HCEC 1CT (cell line): ENCODE results near the gene RRP12.
A peak's percentile ranks its signal among the peaks of the same experiment; 100 is the strongest.

Source experiments
- DNase-seq: peaks from one replicate; pipeline ENCODE4 v3.0.0-alpha.2; 2017

RRP12 gene

GRCh38 chr10:97332591-97333350 lies 68.4 kb downstream of the RRP12 start:
- peak; percentile 87 for DNase-seq

DNA sequence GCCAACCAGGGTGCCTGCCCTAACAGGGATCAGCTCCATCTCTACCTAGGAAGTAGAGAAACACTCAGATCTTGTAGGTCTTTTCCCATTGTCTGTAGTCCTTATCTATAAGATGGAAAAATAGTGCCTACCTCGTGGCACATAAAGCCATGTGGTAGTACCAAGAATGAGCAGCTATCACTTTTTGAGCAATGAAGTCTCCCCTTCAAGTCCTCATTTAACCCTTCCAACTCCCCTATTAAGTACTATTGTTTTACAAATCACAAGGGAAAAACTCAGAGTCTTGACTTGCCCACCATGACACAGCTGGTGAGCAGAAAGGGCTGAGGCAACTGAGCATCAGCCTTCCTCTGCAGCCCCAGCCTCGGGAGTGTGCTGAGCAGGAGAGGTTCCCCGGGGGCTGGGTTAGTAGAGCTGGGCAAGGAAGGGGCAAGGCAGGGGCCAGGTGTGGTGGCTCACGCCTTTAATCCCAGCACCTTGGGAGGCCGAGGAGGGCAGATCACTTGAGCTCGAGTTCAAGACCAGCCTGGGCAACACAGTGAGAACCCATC lies 69.9 kb downstream of the RRP12 start:
- no peak for DNase-seq

- DNase-seq = no peak
Measured at GRCh38 chr10:97329766-97330165, 71.4 kb downstream of the RRP12 start.

GRCh38 chr10:97328646-97329453 lies 72.3 kb downstream of the RRP12 start:
- no peak for DNase-seq

DNA sequence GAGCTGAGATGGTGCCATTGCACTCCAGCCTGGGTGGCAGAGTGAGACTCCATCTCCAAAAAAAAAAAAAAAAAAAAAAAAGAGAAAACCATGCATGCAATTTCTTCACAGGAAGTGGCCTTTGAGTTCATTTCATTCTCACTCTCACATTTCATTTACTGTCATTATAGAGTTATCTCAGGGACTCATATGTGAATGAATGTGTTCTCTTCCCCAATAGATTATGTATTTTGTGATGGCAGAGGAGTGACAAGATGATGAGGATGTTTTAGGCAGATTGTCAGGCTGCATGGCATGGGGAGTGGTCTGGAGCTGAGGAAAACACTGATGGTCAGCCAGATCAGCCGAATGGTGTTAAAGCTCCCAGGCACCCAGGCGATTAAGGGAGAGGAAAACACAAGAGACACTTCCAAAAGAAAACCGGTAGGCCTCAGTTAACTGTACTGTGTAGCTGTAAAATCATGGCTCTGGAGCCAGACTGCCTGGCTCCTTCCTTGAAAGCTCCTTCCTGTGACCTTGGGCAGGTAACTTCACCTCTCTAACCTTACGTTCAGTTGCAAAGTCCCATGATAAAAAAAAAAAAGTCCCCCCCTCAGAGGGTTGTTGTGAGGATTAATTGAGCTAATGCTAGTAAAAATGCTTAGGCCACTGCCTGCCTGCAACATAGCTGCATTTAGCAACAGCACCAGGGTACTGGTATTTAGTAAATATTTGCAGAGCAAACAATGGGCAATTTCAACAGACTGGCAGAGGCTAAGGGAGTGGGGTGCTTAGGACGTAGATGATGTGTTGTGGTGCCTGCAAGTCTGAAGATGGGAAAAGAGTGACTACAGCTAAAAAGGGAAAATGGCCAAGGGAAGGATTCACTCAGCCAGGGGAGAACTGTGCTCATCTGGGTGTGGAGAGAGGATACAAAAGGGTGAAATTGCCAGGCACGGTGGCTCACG lies 73.5 kb downstream of the RRP12 start:
- DNase-seq = no peak

DNA sequence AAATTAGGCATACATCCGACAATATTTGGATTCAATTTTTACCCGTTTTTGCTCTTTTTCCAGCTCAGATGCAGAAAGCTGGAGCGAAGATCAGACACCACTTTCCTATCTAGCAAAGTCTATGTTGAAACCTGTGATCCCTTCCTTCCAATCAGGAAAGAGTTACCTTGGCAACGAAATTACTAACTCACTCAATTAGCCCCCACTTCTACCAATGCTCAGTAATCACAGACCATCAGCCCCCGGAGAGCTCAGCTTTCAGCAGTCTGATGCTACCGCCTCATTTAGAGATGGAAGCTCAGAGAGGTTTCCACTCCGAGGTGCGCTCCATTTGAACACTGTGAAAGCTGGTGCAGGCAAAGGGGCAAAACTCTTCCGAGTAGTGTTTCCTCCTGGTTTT lies 75.4 kb downstream of the RRP12 start:
- no peak for DNase-seq

DNA sequence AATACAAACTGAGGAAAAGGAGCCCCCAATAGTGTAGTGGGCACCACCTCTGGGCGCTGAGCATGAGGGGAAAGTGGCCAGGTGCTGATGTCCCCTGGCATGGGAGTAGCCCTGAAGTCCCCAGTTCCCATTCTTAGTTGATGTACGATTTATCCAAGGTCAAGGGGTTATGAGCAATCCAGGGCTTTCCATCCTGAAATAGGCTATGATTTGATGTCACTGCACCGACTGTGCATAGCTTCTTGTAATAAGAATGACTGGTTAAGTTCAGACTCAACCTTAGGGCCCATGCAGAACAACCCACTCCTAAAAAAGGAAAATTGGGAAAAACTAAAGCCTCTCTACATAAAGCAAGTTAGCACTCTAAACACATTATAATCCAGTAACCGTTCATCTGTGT lies 77.6 kb downstream of the RRP12 start:
- DNase-seq = no peak

DNA sequence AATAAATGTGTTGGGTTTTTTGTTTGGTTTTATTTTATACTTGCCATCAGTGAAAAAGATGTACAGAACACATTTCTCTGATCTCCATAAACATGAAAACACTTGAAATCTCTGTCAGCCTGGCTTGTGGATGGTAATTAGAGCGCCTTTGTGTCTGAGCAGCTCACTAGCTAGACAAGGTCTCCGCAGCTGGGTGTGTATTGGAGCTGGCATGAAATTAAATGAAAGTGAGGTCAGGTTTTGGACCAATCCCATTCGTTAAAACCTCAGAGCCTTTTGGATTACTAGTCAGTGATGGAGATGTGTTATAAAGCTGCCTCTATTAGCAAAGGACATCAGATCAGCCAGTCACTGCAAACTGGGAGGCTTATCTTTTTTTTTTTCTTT lies 79.3 kb downstream of the RRP12 start:
- DNase-seq = no peak

DNA sequence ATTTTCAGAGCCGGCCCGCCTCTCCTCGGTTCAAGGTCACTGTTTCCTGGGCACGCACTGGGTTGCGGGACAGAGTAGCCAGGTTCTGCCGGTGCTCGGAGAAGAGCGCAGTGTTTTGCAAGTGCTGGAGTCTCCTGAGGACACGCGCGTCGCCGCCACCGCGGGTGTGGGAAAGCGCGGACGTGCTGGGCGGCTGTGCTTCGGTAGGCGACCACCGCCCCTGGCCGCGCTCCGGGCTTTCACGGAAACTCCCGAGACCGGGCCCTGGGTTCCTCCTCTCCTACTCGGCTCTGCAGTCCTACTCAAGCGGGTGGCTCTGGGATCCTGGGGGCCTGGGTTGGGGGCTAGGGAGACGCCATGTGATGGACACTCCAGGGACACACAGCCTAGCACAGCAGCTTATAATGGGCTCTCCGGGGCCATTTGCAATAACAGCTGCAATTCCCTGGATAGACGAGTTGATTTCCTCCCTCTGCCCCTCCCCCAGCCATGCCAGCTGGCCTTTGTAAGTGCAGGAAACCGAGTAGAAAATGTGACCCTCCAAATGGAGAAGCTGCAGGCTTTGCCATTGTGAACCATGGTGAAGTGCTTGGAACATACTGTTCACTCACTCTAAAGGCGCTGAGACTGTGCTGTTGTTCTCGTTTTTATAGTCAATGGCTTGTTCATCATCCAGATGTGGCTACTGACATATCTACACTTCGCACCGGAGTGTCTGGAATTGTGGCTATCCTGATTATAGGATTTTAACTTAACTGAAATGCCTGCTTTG lies 79.9 kb downstream of the RRP12 start:
- DNase-seq = no peak

DNA sequence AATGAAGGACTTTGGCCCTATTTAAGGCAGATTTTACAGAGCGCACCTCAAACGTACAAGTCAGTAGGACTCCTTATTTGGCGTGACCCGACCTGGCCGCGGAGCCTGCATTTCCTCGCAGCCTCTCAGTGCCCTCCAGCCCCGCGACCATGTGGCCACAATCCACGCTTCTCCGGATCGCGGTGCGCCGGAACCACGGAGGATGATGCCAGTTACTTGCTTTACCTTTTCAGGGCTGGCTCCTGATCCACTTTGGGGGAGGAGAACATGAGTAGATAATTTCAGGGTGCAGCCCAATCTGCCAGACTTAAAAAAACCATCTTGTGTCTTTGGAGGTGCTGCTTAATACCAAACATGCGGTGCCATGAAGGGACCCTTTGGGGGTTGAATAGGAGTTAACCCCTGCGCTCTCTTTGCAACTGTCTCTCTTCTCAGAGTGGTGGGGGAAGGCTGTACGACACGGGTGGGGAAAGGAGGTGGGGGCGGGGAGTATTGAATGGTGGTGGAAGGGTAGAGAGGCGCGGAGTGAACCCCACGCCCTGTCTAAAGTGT lies 80.6 kb downstream of the RRP12 start:
- DNase-seq = no peak

- no peak for DNase-seq
Measured at GRCh38 chr10:97319671-97320479, 81.3 kb downstream of the RRP12 start.

- peak; percentile 85 for DNase-seq
Measured at GRCh38 chr10:97318772-97319651, 82.1 kb downstream of the RRP12 start, which contains the start of gene FRAT1. Gene FRAT1 (plus strand): TSS chr10:97319271. CDS start chr10:97319454, 183 bp downstream.

DNA sequence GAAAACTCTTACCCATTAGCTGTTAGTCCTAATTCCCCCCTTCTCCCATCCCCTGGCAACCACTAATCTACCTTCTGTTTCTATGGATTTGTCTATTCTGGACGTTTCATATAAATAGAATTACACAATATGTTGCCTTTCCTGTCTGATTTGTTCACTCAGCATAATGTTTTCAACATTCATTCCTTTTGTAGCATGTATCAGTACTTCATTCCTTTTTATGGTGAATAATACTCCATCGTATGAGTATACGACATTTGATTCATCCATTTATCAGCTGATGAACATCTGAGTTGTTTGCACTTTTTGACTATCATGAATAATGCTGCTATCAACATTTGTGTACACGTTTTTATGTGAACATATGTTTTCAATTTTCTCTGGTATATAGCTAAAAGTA lies 86.5 kb downstream of the RRP12 start:
- peak; percentile 67 for DNase-seq

GRCh38 chr10:97312897-97313296 lies 88.2 kb downstream of the RRP12 start:
- DNase-seq = no peak

DNA sequence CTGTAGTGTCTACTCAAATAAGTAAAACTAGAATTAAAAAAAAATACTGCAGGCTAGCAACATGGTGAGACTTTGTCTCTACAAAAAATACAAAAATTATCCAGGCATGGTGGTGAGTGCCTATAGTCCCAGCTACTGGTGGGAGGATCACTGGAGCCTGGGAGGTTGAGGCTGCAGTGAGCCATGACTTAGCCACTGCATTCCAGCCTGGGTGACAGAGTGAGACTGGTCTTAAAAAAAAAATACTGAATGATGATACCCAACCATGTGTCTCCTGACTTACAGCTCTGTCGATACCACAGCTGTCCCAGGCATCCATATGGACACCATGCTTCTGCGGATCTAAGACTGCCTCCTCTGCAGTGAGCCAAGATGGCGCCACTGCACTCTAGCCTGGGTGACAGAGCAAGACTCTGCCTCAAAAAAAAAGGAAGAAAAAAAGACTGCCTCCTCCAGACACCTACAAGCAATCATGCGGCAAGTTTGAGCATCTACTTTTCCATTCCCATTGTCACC lies 90.0 kb downstream of the RRP12 start:
- DNase-seq = no peak

- DNase-seq = no peak
Measured at GRCh38 chr10:97307866-97308780, 93.0 kb downstream of the RRP12 start.

DNA sequence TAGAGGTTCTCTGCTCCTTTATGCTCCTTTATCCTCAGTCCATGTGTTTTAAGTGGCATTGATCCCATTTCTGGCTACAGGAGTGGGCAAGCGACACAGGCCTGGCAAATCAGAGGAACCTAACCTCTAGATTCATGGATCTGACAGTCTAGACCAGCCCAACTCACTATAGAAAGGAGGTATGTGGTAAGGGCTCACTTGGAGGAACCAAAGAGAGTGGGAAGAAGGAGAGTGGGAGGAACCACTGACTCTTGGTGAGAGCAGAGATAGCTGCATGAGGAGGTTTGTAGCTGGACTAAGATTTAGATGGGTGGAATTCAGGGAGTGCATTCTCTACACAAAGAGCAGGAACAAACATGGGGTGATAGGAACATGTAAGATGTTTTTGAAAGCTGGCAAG lies 93.7 kb downstream of the RRP12 start:
- no peak for DNase-seq
